Measurements from ENCODE around the gene MAP3K14.

- TF ChIP-seq, protein P1, sequence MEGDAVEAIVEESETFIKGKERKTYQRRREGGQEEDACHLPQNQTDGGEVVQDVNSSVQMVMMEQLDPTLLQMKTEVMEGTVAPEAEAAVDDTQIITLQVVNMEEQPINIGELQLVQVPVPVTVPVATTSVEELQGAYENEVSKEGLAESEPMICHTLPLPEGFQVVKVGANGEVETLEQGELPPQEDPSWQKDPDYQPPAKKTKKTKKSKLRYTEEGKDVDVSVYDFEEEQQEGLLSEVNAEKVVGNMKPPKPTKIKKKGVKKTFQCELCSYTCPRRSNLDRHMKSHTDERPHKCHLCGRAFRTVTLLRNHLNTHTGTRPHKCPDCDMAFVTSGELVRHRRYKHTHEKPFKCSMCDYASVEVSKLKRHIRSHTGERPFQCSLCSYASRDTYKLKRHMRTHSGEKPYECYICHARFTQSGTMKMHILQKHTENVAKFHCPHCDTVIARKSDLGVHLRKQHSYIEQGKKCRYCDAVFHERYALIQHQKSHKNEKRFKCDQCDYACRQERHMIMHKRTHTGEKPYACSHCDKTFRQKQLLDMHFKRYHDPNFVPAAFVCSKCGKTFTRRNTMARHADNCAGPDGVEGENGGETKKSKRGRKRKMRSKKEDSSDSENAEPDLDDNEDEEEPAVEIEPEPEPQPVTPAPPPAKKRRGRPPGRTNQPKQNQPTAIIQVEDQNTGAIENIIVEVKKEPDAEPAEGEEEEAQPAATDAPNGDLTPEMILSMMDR (conservative IDR thresholded peaks at IDR 0.05): no peak
- no peak for TF ChIP-seq EZH2 (IDR thresholded peaks at IDR 0.05; ENCODE audit: low read depth)
Measured at GRCh38 chr17:45228763-45229539, 87.9 kb downstream of the MAP3K14 start.
